SIG-M5 (cell line): Measurements from ENCODE around the gene NCOA7.
A peak's percentile ranks its signal among the peaks of the same experiment; 100 is the strongest.
"Not testable (repeated sequence)": the region's sequence is repeated elsewhere in the genome, so short reads cannot be mapped to it uniquely, and the experiment has no call there.

Source experiments
- DNase-seq: peaks from one replicate; lab custom pipeline; 2025; lab: John Stamatoyannopoulos, UW

The NCOA7 gene

DNA sequence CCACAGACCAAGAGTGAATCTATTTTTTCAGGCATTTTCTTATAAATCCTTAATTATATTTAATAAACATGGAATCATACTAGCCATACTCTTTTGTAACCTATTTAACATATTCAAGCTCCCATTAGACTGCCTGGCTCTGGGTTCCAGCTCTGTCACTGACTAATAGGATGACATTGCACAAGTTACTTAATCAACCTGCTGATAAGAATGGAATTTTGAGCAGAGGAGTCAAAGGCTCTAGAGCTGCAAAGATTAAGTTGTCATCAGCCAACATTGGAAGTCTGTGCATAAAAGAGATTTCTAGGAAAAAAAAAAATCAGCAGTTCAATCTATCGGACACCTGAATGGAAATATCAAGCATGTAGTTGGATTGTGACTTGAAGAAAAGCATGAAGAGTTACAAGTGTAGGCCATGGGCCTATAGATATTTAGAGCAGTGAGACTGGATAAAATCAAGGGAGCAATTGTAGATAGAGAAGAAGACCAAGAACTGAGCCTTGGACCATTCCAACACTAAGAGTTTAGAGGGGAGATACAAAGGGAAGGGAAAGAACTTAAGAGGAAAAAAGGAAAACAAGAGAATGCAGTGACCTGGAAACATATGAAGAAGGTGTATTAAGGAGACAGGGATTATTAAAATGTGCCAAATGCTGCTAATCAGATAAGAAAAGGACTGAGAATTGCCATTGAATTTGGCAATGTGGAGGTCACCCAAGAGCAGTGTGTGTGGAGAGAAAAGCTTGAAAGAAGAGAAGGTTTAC, 154.8 kb downstream of the NCOA7 start:
- no peak for DNase-seq

DNA sequence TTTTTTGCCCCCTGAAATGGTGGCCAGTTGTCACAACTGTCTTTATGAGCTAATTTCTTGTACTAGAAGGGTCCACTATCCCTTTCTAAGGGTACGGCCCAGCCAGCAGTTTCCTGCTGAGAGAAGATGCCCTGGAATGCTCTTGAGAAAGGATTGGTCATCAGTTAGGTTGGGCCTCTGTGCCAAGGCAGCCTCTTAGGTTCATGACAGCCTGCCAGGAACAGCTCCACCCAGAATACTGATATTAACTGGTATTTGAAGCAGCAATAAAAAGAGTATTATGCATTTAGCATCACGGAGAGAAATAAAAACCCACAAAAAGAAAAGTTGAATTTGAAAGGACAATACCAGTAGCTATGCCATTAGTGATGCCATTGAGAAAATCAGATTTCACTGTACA, 156.9 kb downstream of the NCOA7 start:
- DNase-seq = no peak

DNA sequence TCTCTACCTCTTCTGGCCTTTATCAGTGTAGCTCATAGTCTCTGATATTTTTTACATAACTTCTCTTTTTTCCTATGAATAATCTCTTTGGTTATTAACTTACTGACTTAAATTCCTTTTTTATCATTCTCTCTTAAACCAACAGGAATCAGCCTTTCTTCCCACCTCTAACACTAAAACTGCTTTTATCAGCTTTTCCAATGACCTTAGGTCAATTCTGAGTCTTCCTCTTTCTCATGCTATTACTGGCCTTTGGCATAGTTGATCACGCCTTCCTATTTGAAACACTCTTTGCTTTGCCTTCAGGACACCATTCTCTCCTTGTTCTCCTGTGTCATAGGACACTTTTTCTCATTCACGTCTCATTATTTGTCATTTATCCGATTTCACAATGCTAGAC, 157.7 kb downstream of the NCOA7 start:
- no peak for DNase-seq

DNA sequence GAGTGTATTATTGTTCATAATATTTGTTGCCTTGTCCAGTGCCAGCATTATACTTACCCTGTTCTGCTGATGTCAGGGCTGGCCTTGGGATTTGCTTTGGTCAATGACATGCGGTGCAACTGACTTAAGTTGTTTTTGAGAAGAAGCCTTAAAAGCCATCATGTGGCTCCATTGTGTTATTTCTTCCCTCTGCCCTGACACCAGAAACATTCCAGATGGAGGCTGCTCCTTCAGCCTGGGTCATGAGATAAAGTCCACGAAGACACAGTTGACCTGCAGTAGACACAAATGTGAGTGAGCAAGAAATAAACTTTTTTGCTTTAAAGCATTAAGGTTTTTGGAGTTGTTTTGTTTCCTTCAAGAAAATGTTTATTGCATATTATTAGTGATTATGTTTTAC, 158.3 kb downstream of the NCOA7 start:
- no peak for DNase-seq

DNA sequence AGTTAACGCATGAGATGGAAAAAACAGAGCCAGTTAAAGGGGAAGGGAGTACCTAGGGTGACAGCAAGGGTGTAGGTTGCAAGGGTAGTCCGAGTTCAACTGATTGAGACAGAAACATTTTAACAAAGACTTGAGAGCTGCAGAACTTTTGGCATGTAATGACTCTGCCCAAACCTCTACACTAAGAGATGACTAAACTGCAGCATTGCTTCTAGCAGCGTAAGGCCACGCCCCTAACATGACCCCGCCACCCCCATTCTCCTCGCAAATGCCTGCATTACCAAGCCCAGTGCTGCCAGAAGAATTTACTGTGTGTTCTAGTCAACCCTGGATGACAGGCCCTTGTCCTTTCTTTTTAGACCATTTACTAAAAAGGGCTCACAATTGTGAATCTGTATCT, 159.5 kb downstream of the NCOA7 start:
- no peak for DNase-seq

DNA sequence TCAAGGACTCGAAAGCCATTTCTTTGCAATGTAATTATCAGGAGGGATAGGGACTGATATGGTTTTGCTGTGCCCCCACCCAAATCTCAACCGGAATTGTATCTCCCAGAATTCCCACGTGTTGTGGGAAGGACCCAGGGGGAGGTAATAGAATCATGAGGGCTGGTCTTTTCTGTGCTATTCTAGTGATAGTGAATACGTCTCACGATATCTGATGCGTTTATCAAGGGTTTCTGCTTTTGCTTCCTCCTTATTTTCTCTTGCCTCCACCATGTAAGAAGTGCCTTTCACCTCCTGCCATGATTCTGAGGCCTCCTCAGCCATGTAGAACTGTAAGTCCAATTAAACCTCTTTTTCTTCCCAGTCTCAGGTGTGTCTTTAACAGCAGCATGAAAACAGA, 160.0 kb downstream of the NCOA7 start:
- DNase-seq = not testable (repeated sequence)

DNA sequence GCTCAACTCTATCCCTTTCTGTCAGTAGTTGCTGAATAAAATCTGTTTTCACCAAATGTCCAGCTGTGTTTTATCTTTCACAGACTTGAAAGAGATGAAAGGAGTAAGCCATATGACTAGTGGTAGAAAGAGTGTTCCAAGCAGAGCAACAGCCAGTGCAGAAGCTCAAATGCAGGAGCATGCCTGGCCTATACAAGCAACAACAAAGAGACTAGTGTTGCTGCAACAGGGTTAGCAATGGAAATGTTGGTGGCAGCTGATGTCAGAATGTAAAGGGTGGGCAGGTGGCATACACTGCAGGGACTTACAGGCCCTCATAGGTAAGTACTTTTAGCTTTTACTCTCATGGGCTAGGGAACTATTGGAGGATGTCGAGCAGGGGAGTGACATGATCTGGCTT, 160.6 kb downstream of the NCOA7 start:
- no peak for DNase-seq

DNA sequence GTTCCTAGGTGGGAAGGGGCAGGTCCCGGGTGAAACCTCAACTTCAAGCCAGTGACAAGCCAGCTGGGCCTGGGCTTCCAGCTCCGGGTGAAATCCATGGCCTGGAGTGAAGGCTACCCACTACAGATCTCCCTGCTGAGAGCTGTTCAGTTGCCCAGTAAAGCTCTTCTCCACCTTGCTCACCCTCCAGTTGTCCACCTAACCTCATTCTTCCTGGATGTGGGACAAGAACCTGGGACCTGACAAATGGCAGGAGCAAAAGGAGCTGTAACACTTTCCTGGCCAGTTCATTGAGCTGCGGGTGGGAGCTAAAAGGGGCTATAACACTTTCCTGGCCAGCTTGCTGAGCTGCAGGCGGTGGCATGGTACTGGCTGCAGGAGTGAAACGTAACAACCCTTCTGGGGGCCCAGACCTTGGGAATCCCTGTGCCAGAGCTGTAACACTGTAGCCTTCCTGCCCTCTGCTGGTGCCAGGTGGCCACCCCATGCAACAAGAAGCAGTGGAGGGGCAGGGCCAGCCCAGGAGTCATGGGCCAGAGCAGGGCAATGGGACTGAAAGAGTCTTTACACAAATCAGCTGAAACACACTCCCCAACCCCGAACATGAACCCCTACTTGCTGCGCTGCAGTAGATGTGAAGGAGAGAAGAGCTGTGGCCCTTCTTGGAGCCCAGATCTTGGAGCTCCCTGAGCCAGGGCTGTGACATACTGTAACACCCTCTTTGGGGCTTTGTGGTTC, 162.2 kb downstream of the NCOA7 start:
- DNase-seq = no peak

DNA sequence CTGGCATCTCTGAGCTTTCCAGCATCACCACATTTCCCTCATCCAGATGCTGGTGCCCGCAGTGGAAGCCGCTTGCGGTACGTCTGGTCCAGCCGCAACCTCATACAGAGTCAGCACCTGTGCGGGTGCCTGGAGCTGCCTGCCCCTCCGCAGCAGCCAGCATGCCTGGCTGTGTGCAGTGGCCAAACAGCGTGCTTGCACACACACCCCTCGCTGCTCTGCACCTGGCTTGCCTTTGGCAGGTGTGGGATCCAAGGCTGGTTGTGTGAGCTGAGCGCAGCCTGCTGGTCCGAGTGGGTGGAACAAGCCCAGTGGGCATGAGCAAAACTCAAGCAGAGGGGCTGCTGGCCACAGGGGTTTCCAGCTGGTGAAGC, 162.7 kb downstream of the NCOA7 start:
- no peak for DNase-seq

DNA sequence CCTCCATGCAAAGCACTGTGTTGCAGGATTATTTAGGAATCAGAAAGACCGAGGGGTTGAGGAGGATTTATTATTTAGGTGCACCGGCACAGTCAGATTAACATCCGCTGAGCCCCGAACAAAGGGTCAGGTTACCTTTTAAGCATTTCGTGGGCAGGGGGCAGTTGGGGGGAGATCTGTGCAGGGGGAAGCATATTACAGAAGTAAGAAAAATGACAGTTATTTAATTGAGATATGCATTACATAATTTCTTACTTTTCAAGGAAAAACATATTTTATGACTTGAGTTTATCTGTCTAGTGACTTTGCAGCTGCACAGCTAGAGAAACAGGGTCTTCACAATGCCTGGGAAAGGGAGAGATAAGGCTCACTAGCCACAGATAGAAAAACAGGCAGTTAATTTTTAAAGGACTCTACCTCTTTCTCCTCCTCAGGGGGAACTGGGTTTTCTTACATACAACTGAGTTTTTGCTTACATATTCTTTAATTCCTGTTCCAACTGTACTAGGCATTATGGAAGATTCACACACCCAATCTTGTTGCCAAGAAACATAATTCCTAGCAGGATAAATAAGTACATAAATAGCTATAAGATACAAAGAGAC, 164.1 kb downstream of the NCOA7 start:
- DNase-seq = no peak

DNA sequence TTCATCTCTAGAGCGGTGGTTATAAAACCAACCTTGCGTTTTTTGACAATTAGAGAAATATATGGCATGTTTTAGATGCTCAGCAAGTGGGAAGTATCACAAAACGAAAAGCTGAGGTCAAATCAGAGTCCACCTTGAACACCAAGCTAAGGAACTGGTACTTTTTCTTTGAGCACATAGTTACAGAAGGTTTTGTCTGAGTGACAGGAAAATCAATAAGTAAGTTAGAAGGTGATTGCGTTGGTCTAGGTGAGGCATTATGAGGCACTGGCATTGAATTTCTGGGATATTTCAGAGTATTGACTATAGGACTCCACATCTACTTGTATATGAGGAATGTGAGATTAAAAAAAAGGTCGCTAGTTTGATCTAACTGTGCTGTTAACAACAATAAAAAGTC, 165.2 kb downstream of the NCOA7 start:
- DNase-seq = no peak

DNA sequence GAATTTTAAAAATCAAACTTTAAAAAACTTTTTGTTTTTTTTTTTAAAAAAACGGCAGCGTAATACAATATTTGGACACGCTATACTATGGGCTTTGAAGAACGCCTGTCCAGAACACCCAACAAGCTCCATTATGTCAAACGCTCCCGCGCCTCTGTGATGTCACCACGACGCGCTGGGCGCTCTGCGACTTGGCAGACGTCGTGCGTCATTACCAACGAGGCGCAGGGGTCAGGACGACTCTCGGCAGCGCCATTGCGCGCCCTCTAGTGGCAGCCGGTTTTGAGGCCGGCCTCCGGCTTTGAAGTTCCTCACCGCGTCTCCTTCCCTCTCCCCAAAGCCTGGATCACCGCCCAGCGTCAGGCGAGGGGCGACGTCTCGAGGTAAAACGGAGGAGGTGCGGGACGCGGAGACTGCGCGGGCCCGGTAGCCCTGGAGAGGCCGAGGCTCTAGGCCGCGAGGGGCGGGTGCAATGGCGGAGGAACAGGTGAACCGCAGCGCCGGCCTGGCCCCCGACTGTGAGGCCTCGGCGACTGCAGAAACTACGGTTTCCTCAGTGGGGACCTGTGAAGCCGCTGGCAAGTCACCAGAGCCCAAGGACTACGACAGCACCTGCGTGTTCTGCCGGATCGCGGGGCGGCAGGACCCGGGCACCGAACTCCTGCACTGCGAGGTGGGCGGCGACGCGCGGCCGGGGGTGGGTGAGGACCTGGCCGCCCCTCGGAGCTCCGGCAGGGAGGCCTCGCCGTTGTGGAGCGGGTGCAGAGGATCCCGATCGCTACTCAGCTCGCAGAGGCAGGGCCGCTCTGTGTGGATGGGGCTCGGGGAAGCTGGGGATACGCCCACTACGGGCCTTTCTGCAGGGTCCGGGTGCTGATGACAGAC, 166.0 kb downstream of the NCOA7 start, which contains the start of gene HINT3:
Gene HINT3, plus strand, starts transcription at position 265 of the 885 bp plus-strand sequence. Its CDS starts 208 bp downstream, at position 473.
- DNase-seq = peak; percentile 61

DNA sequence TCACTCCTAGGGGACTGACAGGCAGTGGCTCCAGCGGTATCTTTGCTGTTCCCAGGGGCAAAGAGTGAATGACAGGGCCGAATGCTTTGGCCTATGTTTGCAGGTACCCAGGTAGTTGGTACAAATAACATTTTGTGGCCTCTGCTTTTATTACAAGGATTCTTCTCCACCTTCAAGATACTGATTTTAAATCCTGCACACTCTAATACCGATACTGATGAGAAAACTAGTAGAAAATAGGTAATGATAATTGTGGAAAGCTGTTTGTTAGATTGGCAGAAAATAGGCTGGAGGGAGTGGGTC, 166.6 kb downstream of the NCOA7 start:
- DNase-seq = no peak

DNA sequence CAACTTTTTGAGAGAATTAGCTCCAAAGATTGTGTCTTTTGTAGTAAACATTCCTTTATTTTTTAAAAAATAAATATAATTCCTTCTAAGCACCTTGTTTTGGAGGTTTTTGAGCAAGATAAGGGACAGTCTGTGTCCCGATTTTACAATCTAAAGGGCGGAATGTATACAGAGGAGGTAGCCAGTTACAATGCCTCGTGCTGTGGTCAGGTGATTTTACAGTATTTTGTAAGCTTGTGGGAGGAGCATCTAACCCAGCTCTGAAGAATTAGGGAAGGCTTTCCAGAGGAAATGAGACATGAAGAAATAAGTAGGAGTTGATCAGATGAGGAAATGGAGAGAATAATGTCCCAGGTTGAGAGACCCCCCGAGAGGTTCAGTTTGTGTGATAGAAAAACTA, 167.1 kb downstream of the NCOA7 start:
- DNase-seq = no peak

DNA sequence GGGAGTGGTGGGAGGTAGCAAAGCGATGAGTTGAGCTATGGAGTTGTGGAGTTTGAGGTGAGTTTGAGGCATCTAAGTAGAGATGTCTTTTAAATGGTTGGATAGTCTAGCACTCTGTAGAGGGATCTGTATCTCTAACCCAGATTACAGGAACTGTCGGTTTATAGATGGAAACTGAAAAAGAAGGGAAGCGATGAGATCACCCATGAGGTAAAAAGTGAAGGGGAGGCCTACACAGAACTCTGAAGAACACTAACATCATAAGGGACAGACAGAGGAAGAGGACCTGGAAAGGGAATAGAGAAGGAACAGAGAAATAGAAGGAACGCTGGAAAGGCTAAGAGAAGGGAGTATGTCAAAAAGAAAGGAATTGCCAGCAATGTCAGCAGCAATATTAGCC, 168.3 kb downstream of the NCOA7 start:
- DNase-seq = no peak

DNA sequence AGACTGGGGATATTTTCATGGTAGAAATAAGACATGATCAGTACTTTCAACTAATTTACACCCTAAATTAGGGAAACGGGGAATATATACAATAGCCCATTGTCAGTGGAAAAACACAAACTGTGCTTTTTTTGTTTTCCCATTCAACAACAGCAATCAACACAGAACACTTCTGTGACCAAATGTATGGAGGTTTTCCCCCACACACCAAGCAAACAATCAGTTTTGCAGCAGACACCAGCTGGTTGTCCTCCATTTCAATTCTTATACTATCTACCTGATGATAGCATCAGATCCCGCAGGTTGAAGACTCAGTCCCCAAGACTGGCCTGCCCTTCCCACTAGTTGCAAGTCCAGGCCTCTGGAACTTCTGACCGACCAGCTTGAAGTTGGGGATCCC, 170.4 kb downstream of the NCOA7 start:
- no peak for DNase-seq

DNA sequence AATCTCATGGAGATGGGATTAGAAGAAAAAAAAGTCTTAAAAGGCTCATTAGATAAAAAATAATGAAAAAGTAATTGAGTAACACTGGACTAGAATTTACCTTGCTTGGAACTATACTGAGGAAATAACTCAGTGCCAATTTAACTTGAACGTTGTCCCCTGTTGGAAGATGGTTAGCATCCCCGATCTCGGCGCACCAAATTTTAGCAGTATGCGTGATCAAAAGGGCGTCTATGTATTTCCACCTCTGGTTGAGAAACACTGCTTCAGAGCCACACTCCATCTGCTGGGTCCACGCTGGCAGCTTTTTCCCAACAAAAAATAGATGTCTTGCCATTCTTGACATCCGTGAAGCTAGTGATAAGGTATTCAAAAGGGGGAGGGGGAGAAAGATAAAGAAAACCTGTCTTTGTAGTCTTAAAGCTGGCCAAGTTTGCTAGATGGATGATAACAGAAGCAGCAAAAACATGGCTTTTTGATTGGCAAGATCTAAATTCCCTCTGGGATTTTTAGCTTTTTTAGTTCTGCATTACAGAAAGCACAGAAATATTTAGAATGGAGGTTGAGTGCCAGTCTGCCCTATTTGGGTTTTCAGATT, 172.2 kb downstream of the NCOA7 start:
- DNase-seq = no peak

DNA sequence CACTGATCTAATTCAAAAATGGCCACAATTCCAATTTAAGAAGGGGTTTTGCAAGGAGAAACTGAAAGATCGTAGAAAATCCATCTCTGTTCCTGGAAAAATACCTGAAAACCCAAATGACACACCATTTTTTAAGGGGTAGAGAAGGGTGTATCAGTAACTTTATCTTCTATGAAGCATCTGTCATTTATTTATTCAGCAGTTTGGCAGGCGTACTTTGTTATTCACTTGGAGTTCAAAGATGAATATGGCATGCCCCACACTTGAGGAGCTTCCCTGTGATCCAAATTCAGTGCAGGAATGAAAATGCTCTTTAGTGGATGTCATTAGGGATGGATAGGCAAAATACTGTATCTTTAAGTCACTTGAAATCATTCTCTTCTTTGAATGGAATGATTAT, 173.1 kb downstream of the NCOA7 start:
- no peak for DNase-seq

DNA sequence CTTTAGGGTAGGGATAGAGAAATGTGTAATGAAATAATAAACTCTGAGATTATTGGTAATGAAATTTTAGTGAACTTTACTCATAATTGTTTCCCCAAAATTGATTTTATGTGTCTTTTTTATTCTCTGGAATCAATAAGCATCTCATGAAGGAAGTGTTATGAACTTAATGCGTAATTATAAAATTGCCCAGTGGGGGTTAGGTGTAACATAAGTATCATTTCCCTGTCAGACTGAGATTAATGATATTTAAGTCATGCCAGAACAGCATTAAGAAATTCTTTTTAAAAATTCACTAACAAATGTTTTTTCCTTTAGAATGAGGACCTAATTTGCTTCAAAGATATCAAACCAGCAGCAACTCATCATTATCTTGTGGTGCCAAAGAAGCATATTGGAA, 175.8 kb downstream of the NCOA7 start:
- DNase-seq = no peak

DNA sequence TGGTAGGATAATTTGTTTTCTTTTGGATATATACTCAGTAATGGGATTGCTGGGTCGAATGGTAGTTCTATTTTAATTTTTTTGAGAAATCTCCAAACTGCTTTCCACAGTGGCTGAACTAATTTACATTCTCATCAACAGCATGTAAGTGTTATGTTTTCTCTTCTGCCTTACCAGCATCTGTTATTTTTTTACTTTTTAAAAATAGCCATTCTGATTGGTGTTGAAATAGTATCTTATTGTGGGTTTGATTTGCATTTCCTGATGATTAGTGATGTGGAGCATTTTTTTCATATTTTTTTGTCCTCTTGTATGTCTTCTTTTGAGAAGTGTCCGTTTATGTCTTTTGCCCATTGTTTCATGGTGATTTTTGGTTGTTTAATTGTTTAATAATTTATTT, 177.7 kb downstream of the NCOA7 start:
- DNase-seq = no peak

DNA sequence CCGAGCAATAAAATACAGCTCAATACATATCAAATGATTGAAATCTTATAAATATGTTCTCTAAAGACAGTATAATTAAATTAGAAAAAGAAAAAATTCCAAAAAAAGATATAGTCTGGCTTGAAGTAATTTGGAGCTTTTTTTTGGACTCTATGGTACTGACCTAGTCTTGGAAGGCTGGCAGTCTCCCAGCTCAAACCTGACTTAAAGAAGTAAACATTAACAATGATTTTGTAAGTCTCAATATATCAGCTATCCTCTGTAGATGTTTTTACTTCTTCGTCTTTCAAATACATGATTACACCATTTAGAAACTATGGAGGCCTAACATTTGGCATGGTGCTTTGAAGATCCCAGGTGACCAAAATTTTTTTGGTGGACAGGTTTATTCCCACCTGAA, 180.0 kb downstream of the NCOA7 start:
- no peak for DNase-seq

DNA sequence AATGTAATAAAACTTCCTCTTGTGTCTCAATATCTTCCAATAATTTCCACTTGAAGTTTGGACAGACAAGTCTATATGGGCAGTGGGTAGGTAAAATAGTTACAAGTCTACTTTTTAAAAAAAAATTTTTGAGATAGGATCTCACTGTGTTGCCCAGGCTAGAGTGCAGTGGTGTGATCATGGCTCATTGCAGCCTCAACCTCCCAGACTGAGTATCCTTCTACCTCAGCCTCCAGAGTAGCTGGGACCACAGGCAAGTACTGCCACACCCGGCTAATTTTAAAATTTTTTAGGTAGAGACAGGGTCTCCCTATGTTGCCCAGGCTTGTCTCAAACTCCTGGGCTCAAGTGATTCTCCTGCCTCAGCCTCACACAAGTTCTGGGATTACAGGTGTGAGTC, 181.7 kb downstream of the NCOA7 start:
- DNase-seq = not testable (repeated sequence)
